Measurements from ENCODE around the gene GNAI2. TPM values are rescaled to one million over a fixed set of nuclear protein-coding genes. Genes with fewer than 3 reads are reported as not detected.
"Not testable (repeated sequence)": the region's sequence is repeated elsewhere in the genome, so short reads cannot be mapped to it uniquely, and the experiment has no call there.

Gene GNAI2
- total RNA-seq, 1 donor from 2014 or later, result 176 TPM

DNA sequence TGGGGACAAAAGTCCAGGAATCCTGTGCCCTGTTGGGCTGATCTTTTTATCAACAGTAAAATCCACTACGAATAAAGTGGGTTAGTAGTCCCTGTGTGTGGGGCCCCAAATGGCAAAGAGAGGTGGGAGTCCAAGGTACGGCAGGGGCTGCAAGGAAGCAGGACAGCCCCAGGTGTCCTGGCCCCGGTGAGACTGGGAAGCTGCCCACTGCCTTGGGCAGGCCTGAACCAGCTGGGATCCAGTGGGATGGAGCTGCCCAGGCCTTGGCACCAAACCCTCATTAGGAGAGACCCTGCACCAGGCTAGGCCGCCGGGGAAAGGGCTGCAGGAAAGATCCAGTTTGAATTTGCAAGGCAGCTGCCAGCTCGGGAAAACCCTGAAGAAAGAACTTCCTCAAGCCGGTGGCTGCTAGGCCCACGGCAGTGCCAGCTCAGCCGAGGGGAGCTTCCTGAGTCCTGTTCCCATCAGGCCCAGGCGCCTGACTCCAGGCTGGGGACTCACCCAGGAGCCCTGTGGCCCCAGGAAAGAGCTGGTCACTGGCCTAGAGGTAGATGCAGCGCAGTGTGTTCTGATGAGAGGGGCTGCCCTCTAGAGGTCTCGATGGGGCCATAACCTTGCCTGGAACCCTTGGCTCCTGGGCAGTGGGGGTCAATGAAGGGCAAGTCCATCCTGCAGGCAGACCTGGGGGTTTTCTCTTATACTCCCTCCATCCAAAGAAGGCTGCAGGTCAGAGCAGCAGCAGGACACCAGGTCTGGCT is 14.4 kb upstream of the GNAI2 start:
- Mint-ChIP-seq H3K4me1 (peaks cover 6% of the 10 kb centered on the region), H3K36me3 (ENCODE audit: low read depth) (no peaks in the 10 kb centered on the region), H3K9me3 (no peaks in the 10 kb centered on the region), H3K27me3 (ENCODE audit: low read depth) (peaks cover 18% of the 10 kb centered on the region), H3K4me3 (no peak overlapping the region), H3K27ac (ENCODE audit: unreplicated experiment) (no peak overlapping the region)
- TF ChIP-seq, protein P1, sequence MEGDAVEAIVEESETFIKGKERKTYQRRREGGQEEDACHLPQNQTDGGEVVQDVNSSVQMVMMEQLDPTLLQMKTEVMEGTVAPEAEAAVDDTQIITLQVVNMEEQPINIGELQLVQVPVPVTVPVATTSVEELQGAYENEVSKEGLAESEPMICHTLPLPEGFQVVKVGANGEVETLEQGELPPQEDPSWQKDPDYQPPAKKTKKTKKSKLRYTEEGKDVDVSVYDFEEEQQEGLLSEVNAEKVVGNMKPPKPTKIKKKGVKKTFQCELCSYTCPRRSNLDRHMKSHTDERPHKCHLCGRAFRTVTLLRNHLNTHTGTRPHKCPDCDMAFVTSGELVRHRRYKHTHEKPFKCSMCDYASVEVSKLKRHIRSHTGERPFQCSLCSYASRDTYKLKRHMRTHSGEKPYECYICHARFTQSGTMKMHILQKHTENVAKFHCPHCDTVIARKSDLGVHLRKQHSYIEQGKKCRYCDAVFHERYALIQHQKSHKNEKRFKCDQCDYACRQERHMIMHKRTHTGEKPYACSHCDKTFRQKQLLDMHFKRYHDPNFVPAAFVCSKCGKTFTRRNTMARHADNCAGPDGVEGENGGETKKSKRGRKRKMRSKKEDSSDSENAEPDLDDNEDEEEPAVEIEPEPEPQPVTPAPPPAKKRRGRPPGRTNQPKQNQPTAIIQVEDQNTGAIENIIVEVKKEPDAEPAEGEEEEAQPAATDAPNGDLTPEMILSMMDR (conservative IDR thresholded peaks at IDR 0.05), result no peak
- no peak for DNase-seq (ENCODE audit: low read depth, low spot score)

DNA sequence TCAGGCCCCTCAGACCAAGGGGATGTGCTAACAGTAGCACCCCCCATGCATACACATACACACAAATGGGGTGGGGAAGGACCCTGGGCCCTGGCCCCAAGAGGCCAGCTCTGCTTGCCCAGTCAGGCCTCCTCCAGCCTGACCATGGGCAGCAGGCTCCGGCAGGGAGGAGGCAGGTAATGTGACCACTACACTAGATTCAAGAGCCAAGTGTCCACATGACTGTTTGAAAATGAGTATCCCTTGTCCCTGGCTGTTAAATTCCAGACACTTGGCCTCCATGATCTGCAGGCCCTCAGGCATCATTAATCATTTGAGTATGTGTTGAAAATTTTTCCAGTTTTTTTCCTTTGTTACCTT is 13.9 kb upstream of the GNAI2 start:
- H3K4me1 Mint-ChIP-seq, result peaks cover 10% of the 10 kb centered on the region
- peaks cover 22% of the 10 kb centered on the region for H3K27me3 Mint-ChIP-seq (ENCODE audit: low read depth)
- no peaks in the 10 kb centered on the region for H3K9me3 Mint-ChIP-seq
- H3K4me3 Mint-ChIP-seq, result no peak overlapping the region
- no peak overlapping the region for H3K27ac Mint-ChIP-seq (ENCODE audit: unreplicated experiment)
- DNase-seq (ENCODE audit: low read depth, low spot score), result no peak
- H3K36me3 Mint-ChIP-seq (ENCODE audit: low read depth), result no peaks in the 10 kb centered on the region
- TF ChIP-seq, protein P1 (conservative IDR thresholded peaks at IDR 0.05), result no peak

- TF ChIP-seq, protein P1 (conservative IDR thresholded peaks at IDR 0.05), result no peak
- DNase-seq (ENCODE audit: low read depth, low spot score), result no peak
- Mint-ChIP-seq H3K9me3 (no peaks in the 10 kb centered on the region), H3K4me3 (peak overlapping the region; percentile 45), H3K36me3 (ENCODE audit: low read depth) (no peaks in the 10 kb centered on the region), H3K4me1 (peaks cover 28% of the 10 kb centered on the region), H3K27me3 (ENCODE audit: low read depth) (peaks cover 22% of the 10 kb centered on the region), H3K27ac (ENCODE audit: unreplicated experiment) (no peak overlapping the region)
Measured at GRCh38 chr3:50224639-50225038, 11.4 kb upstream of the GNAI2 start.

DNA sequence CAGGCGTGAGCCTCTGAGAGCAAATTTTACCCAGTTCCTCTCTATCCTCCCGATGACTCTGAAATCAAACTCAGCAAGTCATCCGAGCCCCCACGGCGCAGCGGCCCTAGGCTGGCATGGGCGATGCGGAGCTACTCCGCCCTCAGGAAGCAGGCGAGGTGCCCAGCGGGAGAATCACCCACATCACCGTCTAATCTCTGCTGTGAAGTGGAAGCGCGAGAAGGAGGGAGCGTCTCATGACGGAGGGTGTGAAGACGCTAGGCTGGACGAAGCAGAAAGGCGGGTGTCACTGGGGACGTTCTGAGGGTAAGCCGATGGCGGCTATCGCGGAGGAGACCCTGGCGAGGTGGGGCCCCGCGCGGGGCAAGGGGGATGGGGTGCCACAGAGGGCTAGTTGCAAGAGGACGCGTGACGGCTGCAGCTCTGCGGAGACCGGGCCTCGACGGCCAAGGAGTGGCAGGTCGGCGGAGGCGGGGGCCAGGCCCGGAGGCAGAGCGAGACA is 9.1 kb upstream of the GNAI2 start:
- Mint-ChIP-seq H3K36me3 (ENCODE audit: low read depth) (no peaks in the 10 kb centered on the region), H3K4me1 (peaks cover 35% of the 10 kb centered on the region), H3K4me3 (peak overlapping the region; percentile 96), H3K27me3 (ENCODE audit: low read depth) (peaks cover 22% of the 10 kb centered on the region), H3K27ac (ENCODE audit: unreplicated experiment) (no peak overlapping the region), H3K9me3 (no peaks in the 10 kb centered on the region)
- TF ChIP-seq, protein P1 (conservative IDR thresholded peaks at IDR 0.05), result no peak
- DNase-seq (ENCODE audit: low read depth, low spot score), result no peak

DNA sequence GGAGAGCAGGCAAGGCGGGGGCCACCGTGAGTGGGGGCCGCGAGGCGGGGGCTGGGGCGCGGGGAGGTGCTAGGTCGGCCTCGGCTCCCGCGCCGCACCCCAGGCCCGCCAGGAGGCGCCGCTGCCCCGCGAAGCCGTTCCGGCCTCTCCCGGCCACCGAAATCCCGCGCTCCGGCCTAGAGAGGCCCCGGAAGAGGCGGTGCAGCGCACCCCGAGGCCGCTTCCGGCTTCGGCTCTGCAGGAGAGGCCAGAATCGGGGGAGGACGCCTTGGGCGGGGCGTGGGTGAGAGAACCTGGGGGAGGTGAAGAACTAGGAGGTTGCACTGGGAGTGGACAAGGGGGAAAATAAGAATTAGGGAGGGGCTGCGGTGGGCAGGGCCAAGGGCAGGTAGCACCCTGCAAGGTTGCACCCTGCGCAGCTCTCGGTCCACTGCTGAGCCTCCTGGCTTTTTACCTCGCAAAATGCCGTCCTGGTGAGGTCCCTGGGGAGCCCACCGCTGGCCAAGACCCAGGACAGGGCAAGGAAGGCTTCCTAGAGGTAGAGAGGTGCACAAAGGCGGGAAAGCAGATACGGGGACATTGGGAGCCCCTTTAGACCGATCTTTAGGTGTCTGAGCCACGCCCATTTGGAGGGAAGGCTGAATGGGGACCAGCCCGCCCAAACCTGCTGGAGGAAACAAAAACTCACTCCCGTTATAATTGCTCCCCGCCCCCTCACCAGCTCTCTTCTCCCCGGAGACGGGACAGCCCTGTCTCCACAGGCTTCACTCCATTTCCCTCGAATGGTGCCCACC is 8.4 kb upstream of the GNAI2 start:
- DNase-seq (ENCODE audit: low read depth, low spot score), result peak; percentile 87
- Mint-ChIP-seq H3K27ac (ENCODE audit: unreplicated experiment) (peak overlapping the region; percentile 98), H3K4me1 (peaks cover 39% of the 10 kb centered on the region), H3K36me3 (ENCODE audit: low read depth) (no peaks in the 10 kb centered on the region), H3K4me3 (peak overlapping the region; percentile 96), H3K9me3 (no peaks in the 10 kb centered on the region), H3K27me3 (ENCODE audit: low read depth) (peaks cover 22% of the 10 kb centered on the region)
- TF ChIP-seq, protein P1 (conservative IDR thresholded peaks at IDR 0.05), result peak; percentile 93

GRCh38 chr3:50228184-50228763 is 7.7 kb upstream of the GNAI2 start:
- H3K27ac Mint-ChIP-seq (ENCODE audit: unreplicated experiment), result peak overlapping the region; percentile 98
- H3K36me3 Mint-ChIP-seq (ENCODE audit: low read depth); DNase-seq (ENCODE audit: low read depth, low spot score); H3K9me3 Mint-ChIP-seq: not testable (repeated sequence)
- H3K4me3 Mint-ChIP-seq, result peak overlapping the region; percentile 96
- peaks cover 22% of the 10 kb centered on the region for H3K27me3 Mint-ChIP-seq (ENCODE audit: low read depth)
- H3K4me1 Mint-ChIP-seq, result peaks cover 46% of the 10 kb centered on the region

Data from neural crest cell (in vitro differentiated cells).